Smooth muscle cell (in vitro differentiated cells): ENCODE results near the gene HS6ST3. TPM values are rescaled to one million over a fixed set of nuclear protein-coding genes. Genes with fewer than 3 reads are reported as not detected.

Experiments
- DNase-seq: peaks from one replicate; lab custom pipeline; 2025; ENCODE audit not compliant: unreplicated experiment; lab: John Stamatoyannopoulos, UW
- H2AFZ ChIP-seq: fragments of 200-600 bp; sonication (generic); 2 replicates; pipeline ENCODE4 v1.6.0; 2016; ENCODE audit warnings: antibody characterized with exemption, low read depth, mild to moderate bottlenecking
- H3F3A ChIP-seq: fragments of 200-600 bp; sonication (generic); 2 replicates; pipeline ENCODE4 v1.6.0; 2017; ENCODE audit warnings: antibody characterized with exemption, low read depth
- H3K27ac ChIP-seq: fragments of 200-600 bp; sonication (generic); 2 replicates; pipeline ENCODE4 v1.5.1; 2016; ENCODE audit warnings: low read depth, mild to moderate bottlenecking
- H3K27me3 ChIP-seq: fragments of 200-600 bp; sonication (generic); 2 replicates; pipeline ENCODE4 v1.6.1; 2016; ENCODE audit warnings: low read depth, mild to moderate bottlenecking
- H3K36me3 ChIP-seq: fragments of 200-600 bp; sonication (generic); 2 replicates; pipeline ENCODE4 v1.5.1; 2016; ENCODE audit warnings: low read depth
- H3K4me1 ChIP-seq: fragments of 200-600 bp; sonication (generic); 2 replicates; pipeline ENCODE4 v1.5.1; 2016; ENCODE audit warnings: low read depth
- H3K4me2 ChIP-seq: fragments of 200-600 bp; sonication (generic); 2 replicates; pipeline ENCODE4 v1.6.0; 2016; ENCODE audit warnings: mild to moderate bottlenecking
- H3K4me3 ChIP-seq: fragments of 200-600 bp; sonication (generic); 2 replicates; pipeline ENCODE4 v1.5.1; 2016; ENCODE audit warnings: mild to moderate bottlenecking
- H3K79me2 ChIP-seq: fragments of 200-600 bp; sonication (generic); 2 replicates; pipeline ENCODE4 v1.6.0; 2016; ENCODE audit warnings: low read depth, mild to moderate bottlenecking
- H3K9ac ChIP-seq: fragments of 200-600 bp; sonication (generic); 2 replicates; pipeline ENCODE4 v1.6.0; 2016; ENCODE audit warnings: low read depth
- H3K9me3 ChIP-seq: fragments of 200-600 bp; sonication (generic); replicated peaks from 2 replicates; pipeline ENCODE4 v1.5.1; 2016; ENCODE audit warnings: low read depth
- H4K20me1 ChIP-seq: fragments of 200-600 bp; sonication (generic); 2 replicates; pipeline ENCODE4 v1.6.0; 2016; ENCODE audit warnings: low read depth
- WGBS: methylation state at CpG from one replicate; pipeline ENCODE4 v1.1.7; 2016; ENCODE audit warnings: low lambda C conversion rate; 5-methylcytosine and 5-hydroxymethylcytosine counted together
- polyA plus RNA-seq: library from polyadenylated mRNA; unstranded; fragments of >200 nt; fragmentation: Nextera tagmentation; extraction: Ambion mirVana; gene quantifications from 2 replicates; pipeline ENCODE4 v1.2.1, GENCODE V29; 2016
- total RNA-seq: library from RNA; depleted of rRNA; stranded (reverse); fragments of >200 nt; gene quantifications from 2 replicates; pipeline ENCODE4 v1.2.3, GENCODE V29; 2014
- TF ChIP-seq, protein P1 (sequence below): fragments of 200-600 bp; sonication (generic); IDR thresholded peaks from 2 replicates; pipeline ENCODE4 v1.5.1; 2017; ENCODE audit warnings: borderline replicate concordance, mild to moderate bottlenecking, antibody characterized with exemption; ENCODE audit not compliant: insufficient read depth, poor library complexity, severe bottlenecking

HS6ST3 gene
- total and polyA plus RNA-seq, 2 experiments from 2014 or later: 0.09 TPM; not detected in 1

DNA sequence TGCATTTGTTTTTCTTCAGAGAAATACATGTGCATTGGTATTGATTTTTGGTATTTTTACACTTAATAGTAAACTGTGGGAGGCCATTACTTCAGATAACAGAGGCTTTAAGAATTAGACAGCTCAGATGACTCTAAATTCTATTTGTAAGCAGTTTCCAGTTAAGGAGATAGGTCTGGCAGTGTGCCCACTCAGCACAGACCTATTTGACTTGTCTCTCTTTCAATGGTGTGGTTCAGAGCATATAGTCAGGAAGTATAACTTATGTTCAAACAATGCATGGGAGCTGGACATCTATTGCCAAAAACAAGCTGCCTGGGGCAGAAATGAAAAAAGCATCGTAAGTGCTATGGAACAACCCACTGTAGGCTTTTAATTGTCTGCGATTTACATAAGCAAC is 370.7 kb downstream of the HS6ST3 start:
- Histone ChIP-seq H3K27me3 (no peaks in the 10 kb centered on the region), H3K9ac (no peak overlapping the region), H3K36me3 (no peaks in the 10 kb centered on the region), H3K27ac (no peak overlapping the region), H3K79me2 (no peaks in the 10 kb centered on the region), H4K20me1 (no peaks in the 10 kb centered on the region), H3K4me1 (no peaks in the 10 kb centered on the region), H3K4me2 (no peak overlapping the region), H3K4me3 (no peak overlapping the region), H3F3A (no peaks in the 10 kb centered on the region), H2AFZ (no peak overlapping the region), H3K9me3 (no peaks in the 10 kb centered on the region)
- TF ChIP-seq, protein P1, sequence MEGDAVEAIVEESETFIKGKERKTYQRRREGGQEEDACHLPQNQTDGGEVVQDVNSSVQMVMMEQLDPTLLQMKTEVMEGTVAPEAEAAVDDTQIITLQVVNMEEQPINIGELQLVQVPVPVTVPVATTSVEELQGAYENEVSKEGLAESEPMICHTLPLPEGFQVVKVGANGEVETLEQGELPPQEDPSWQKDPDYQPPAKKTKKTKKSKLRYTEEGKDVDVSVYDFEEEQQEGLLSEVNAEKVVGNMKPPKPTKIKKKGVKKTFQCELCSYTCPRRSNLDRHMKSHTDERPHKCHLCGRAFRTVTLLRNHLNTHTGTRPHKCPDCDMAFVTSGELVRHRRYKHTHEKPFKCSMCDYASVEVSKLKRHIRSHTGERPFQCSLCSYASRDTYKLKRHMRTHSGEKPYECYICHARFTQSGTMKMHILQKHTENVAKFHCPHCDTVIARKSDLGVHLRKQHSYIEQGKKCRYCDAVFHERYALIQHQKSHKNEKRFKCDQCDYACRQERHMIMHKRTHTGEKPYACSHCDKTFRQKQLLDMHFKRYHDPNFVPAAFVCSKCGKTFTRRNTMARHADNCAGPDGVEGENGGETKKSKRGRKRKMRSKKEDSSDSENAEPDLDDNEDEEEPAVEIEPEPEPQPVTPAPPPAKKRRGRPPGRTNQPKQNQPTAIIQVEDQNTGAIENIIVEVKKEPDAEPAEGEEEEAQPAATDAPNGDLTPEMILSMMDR: no peak
- 91% methylated on average over 2 of the region's 2 CpGs for whole genome bisulfite sequencing
- DNase-seq: no peak

DNA sequence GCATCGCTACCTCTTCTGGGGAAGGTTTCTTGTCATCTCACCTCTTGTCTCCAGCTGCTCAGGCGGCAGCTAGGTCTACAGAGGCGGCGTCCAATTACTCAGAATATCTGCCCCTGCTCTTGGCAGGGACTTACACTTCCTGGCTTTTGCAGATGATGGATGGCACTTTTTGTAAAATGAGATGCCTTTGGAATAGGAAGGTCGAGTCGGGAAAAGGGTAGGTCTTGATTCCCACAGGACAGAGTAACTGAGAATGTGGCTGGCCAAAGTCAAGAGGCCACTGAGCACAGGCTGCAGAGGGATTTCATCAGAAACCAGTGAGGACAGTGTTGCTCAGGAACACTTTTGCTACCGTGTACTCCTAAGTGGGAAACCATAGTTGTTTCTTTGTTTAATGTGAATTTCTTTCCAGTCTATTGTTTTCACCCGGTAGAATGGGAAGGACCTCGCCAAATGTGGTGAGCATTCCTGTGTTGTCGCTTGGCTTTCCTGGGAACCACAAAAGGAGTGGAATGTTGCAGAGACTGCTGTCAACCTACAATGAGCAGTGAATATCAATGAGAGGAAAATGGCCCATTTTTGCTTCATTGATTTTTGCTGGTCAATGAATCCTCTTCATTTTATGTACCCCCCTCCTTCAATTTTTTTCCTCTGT is 383.7 kb downstream of the HS6ST3 start:
- WGBS: 85% methylated on average over 10 of the region's 10 CpGs
- Histone ChIP-seq H3K27ac (no peak overlapping the region), H3K4me1 (peaks cover 4% of the 10 kb centered on the region), H3K4me2 (no peak overlapping the region), H3K36me3 (no peaks in the 10 kb centered on the region), H2AFZ (no peak overlapping the region), H4K20me1 (no peaks in the 10 kb centered on the region), H3K4me3 (no peak overlapping the region), H3F3A (no peaks in the 10 kb centered on the region), H3K9me3 (no peaks in the 10 kb centered on the region), H3K27me3 (no peaks in the 10 kb centered on the region), H3K9ac (no peak overlapping the region), H3K79me2 (no peaks in the 10 kb centered on the region)
- DNase-seq: no peak
- TF ChIP-seq, protein P1: no peak

DNA sequence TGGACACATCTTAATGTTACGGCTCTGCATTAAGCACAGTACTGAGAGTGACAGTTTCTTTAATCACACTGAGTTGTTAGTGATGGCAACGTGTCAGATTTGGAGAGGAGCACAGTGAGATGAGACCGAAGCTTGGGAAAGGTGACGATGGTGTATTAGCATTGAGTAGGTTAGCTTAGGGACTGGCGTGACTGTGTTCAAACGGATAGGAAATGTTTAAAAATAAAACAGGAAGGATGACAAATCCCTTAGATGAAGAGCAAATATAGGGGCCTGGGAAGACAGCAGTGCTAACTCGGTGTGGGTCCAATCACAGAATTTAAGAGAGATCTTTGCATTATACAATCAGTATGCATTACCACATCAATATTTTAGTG is 384.3 kb downstream of the HS6ST3 start:
- 81% methylated on average over 7 of the region's 7 CpGs for WGBS
- H3K4me2 ChIP-seq: no peak overlapping the region
- no peaks in the 10 kb centered on the region for H3K27me3 ChIP-seq
- H3K36me3 ChIP-seq: no peaks in the 10 kb centered on the region
- H2AFZ ChIP-seq: no peak overlapping the region
- no peaks in the 10 kb centered on the region for H4K20me1 ChIP-seq
- no peaks in the 10 kb centered on the region for H3K4me1 ChIP-seq
- H3F3A ChIP-seq: no peaks in the 10 kb centered on the region
- DNase-seq: no peak
- TF ChIP-seq, protein P1: no peak
- H3K9me3 ChIP-seq: no peaks in the 10 kb centered on the region
- no peak overlapping the region for H3K4me3 ChIP-seq
- H3K79me2 ChIP-seq: no peaks in the 10 kb centered on the region
- no peak overlapping the region for H3K27ac ChIP-seq
- H3K9ac ChIP-seq: no peak overlapping the region

DNA sequence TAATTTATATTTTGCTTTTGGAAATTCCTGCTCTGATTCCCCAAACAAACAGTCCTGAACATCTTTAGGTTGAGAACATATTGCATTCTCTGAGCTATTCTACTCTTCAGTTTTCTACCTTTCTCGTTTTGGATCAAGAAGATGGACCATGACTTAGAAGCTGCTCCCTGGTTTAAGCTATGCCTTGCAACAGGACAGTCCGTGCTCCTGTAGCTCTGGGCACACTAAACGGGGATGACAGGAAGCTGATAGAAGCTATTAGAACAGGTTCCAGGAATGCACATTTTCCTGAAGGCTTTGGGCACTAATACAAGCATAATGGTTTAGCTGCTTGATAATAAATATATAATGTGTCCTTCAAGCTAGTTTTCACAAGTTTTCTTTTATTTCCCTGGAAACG is 385.2 kb downstream of the HS6ST3 start:
- Histone ChIP-seq H3K4me3 (no peak overlapping the region), H3K27ac (no peak overlapping the region), H3K4me2 (no peak overlapping the region), H3K9ac (no peak overlapping the region), H4K20me1 (no peaks in the 10 kb centered on the region), H3F3A (no peaks in the 10 kb centered on the region), H3K79me2 (no peaks in the 10 kb centered on the region), H3K27me3 (no peaks in the 10 kb centered on the region), H2AFZ (no peak overlapping the region), H3K4me1 (no peaks in the 10 kb centered on the region), H3K9me3 (no peaks in the 10 kb centered on the region), H3K36me3 (no peaks in the 10 kb centered on the region)
- WGBS: 77% methylated on average over 4 of the region's 4 CpGs
- TF ChIP-seq, protein P1: no peak
- DNase-seq: no peak
